NCI-H2171 treated with DMSO at 0.1 percent for 48 hours (cell line): Measurements from ENCODE around the gene GCN1.

Experiments
- DNase-seq: peaks from one replicate; lab custom pipeline; 2025; lab: John Stamatoyannopoulos, UW

Gene GCN1

GRCh38 chr12:120229487-120230325 is 35.2 kb upstream of the GCN1 start:
- no peak for DNase-seq

- no peak for DNase-seq
Observed at GRCh38 chr12:120229071-120229486, 34.6 kb upstream of the GCN1 start.

DNA sequence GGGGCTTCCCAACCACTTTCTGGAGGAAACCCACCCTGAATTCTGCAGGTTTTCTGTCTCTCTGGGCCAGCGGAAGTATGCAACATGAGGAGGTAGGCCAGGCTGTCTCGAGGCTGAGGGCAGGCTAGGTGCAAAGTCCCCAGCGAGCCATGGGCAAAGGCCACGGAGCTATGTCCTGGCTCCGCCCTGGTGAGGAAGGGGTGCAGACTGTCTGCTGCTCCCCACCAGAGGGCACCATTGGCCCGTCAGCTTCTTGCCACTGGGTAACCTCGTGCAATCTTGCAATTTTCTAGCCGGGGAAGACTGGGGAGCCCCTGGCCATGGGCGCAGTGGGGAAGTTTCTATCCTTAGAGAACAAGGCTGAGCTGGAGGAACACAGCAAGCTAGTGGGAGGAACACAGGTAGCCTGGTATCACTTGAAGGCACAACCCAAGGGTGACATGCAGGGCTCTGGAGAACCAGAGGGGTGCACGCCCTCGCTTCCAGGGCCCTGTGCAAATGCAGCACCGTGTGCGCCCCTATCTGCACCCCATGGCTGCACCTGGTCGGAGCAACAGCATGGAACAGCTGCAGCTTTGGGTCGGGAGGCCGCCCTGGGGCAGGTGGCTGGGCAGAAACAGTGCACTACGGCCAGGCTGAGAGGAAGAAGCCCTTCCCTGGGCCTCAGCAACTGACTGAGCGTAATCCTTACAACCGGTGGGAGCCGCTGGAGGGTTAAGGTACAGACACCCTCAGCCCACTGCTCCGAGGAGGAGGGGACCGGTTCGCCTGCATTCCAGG is 34.0 kb upstream of the GCN1 start:
- peak; percentile 78 for DNase-seq

GRCh38 chr12:120228041-120228290 is 33.5 kb upstream of the GCN1 start:
- DNase-seq, result no peak

- DNase-seq, result no peak
Observed at GRCh38 chr12:120227233-120228040, 32.9 kb upstream of the GCN1 start.

DNA sequence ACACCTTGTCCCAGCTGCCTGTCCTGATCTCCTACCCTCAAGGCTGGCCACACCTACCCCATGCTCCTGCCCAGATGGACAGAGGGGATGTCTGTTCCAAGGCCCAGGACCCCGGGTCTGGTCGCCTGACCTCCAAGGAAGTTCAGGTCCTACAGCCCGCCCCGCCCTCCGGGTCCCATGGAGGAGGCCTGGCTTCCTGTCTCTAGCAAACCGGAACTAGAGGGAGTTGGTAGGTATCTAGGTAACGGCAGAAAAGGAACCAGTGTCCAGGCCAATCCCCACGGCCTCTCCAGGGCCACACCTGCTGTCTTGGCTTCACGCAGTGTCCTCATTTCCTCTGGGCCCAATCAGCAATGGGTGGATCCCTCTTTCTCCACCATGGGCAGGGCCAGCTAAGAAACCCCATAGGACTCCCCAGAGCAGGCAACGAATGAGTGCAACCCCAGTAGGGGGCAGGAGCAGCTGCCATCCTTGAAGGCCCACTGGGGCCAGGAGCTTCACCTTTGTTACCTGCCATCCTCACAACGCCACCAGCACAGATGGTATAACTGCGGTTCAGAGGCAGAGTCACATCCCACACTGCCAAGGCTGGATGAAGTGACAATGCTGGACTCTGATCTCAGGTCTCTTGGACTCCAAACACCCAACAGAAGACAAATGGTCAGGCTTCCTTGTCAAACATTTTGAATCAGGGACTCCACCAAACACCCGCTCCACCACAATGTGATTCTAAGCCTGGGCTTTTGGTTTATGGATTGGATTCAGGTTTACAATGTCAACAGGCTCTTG is 31.5 kb upstream of the GCN1 start:
- no peak for DNase-seq

- no peak for DNase-seq
Observed at GRCh38 chr12:120225200-120225558, 30.7 kb upstream of the GCN1 start.

DNA sequence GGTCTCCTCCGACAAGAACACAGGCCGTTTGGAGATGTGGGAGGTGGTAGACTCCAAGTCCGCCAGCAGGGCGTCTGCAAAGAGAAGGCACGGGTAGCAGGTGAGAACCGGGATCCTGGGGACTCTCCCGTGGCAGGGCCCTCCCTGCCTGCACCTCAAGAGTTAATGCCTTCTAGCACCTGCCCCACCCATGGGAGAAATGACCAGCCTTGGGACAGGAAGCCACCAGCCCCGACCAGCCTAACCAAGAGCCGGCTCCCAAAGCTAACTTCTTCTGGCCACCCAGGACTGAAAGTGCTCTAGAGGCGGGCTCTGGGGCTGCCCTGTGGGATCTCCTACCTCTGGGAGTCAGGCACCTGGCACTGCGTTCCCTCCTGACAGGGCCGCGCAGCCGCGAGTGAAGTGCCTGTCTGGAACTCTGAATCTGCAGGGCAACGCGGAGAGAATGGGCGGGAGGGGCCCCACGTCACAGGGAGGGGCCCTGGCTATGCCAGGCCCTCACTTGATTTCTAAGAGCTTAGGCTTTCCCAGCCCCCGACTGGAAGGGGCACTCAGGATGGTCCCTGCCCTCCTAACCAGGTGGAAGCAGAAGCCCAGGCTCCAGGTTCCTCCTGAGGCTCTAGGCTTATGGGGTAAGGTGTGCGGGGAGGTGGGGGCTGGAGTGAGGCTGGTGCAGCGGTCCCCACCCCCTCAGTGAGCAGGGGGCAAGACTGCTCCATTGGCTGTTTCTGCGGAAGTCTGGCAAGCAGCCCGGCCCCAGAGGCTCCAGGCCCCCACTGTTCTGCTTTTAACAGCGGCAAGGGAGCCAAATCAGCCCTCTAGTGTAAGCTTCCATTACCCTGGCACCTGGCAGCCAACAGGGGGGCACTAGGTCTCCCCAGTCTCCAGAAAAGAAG is 30.0 kb upstream of the GCN1 start:
- DNase-seq, result peak; percentile 87

- DNase-seq, result no peak
Observed at GRCh38 chr12:120223458-120224303, 29.2 kb upstream of the GCN1 start.

DNA sequence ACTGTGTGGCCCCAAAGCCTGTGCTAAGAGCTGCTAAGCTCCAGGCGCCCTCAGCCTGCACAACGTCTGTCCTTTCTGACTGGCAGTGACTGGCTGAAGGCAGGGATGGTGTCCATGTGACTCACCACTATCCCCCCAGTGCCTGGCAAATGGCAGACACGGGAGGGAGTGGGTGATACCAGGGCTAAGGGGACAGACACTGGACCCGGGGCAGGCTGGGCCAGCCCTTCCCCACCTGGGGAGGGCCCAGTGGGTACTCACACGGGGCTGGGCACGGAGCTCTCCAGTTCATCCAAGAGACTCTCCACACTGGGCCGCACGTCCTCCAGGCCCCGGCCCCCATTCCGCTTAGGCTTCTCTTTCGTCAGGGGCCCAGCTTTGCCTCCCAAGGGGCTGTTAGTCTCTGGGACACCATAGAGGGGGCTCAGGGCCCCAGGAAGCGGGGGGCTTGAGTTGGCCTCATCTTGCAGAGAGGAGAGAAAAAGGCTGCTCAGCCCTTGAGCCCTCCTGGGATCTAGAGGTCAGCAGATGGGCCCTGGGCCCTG is 27.8 kb upstream of the GCN1 start:
- no peak for DNase-seq

DNA sequence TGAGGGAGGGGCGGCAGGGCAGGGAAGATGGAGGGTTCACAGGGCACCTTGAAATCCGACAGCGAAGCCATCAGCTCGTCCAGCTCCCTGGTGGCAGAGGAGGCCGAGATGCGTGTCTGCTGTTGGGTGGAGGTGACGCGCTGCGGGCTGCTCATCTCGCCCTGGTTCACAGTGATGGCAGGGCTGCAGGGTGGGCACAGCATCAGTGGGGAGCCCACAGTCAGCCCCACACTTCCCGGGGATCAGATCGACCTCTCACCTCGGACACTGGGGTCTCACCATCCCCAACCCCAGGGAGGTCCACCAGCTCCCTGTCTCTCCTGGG is 27.0 kb upstream of the GCN1 start:
- DNase-seq, result no peak

- no peak for DNase-seq
Observed at GRCh38 chr12:120220838-120221575, 26.5 kb upstream of the GCN1 start.

DNA sequence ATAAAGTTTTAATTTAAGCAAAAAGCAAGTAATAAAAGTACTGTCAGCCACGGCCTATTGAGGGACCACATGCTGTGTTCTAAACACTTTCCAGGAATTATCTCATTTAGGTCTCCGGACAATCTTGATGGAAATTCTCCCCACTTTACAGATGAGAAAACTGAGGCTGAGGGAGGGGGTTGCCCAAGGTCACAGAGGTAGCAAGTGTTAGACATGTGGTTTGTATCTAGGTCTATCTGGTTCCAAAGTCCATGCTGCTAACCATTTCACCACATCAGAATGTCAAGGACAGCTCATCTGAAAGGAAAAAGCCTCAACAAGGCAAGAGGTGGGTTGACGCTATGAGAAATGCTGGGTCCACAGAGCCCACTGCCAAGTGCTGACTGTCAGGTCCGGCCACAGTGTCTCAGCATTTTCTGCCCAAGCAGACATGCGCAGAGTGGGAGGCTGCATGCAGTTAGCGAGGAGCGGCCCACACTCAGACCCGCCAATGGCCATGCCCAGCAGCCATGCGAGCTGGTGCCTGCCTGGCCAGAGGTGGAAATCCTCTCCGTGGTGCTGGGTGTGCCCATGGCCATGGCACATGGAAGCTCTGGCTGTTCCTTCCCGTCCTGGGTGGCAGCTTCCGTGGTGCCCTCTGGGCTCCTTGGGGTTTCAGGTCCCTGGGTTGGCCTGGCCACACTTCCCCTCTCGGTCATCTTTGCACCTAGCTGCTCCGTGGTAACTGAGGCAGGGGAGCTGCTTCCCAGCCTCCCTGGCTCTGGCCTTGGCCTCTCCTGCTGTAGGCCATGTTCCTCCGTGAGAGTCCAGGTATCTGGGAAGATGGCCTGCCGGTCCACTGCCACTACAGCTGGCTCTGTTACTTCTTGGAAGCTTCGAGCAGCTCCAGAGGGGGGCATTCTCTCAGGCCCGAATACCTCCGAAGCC is 24.4 kb upstream of the GCN1 start:
- no peak for DNase-seq

DNA sequence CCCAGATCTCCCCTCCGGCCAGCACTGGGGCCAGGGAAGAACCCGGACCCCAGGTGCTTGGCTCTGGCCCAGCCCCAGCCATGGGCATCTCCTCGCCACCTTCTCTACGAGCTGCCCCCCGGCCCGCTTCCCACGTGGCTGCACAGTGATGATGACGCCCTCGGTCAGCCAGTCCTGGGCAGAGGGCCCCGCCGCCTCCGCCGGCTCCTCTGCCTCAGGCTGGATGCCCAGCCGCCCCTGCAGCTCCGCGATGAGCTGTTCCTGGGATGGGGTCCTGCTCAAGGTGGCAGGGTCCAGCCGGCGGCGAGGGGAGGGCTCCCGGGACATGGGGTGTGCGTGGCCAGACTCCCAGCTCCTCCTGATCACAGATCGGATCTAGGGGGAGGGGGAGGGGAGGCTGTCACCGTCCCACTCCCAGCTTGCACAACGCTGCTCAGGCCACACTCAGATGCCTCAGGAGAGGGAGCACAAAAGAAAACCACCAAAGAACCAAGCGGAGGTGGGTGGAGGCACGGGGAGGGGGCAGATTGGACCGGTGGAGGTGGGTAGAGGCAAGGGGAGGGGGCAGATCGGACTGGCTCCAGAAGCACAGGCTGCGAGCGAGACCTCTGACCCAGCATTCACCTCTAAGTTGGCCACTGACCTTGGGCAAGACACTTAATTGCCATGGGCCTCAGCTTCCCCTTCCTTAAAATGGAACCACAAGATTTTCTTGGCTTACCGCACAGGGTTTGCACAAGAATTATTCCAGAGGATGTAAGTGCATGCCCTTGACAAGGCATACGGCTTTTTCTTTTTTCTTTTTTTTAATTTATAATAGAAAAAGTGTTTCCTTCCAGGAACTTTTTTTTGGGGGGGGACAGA is 22.5 kb upstream of the GCN1 start:
- no peak for DNase-seq

GRCh38 chr12:120215766-120216735 is 21.5 kb upstream of the GCN1 start:
- no peak for DNase-seq

- no peak for DNase-seq
Observed at GRCh38 chr12:120215357-120215735, 20.8 kb upstream of the GCN1 start.
